Activated CD4-positive, CD25-positive, alpha-beta regulatory T cell treated with anti-CD3 and anti-CD28 coated beads, Interleukin-2, amount 50 U/mL, for 24 hours (primary cell): ENCODE data around the gene NAALADL2.
"Not testable (repeated sequence)": the region's sequence is repeated elsewhere in the genome, so short reads cannot be mapped to it uniquely, and the experiment has no call there.

Source experiments
- ATAC-seq, 2 donors: fragments of 150-1000 bp; cut with Tn5 transposase; one replicate each; pipeline ENCODE4 v1.10.0; 2021; ENCODE audit warnings: mild to moderate bottlenecking in 1 of 2, moderate library complexity in 1 of 2

The NAALADL2 gene

DNA sequence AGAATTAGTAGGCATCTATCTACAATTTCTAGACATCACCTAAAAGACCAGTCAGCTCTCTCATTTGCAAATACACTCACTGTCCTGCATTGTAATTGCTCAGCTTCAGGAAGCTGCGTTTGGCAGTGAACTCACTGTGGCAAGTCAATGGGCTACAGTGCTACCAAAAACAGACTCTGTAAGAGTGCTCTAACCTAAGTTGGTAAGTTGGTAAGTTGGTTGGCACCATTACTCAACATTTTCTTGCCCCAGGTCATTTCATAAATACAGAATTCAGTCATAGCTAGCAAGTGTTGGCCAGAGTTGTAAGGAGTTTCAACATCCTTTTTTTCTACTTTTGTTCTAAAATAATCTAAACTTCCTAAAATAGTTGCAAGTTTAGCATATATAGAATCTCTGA lies 466.3 kb downstream of the NAALADL2 start:
- ATAC-seq, result no peak

DNA sequence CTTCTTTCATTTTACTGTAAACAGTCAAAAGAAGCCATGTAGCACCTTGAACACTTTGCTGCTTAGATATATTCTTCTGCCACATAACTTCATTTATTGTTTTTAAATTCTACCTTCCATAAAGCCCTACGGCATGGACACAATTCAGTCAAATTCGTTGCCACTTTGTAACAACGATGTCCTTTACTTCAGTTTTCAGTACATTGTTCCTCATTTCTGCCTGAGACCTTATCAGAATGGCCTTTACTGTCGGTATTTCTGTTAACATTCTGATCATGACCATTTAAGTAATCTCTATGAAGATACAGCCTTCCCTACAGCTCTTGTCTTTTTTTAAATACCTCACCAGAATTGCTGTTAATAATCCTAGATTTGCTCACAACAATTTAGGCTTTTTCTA lies 466.9 kb downstream of the NAALADL2 start:
- ATAC-seq, result no peak

DNA sequence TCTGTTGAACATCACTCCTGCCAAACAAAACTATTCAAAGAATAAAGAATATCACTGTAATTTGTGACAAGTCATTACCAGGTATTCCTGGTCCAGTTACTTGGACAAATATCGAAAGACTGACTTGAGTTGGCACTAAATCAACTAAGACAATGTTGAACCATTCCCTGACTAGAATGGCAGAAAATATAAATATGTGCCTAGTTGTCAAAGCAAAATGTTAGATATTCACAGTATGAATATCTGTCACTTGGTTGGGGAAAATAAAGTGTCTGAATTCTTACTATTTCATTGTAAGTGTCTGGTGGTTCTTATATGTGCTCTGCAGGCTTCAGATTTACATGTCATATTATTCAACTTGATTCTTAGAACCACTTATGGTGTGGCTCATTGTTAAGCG lies 470.2 kb downstream of the NAALADL2 start:
- no peak for ATAC-seq

DNA sequence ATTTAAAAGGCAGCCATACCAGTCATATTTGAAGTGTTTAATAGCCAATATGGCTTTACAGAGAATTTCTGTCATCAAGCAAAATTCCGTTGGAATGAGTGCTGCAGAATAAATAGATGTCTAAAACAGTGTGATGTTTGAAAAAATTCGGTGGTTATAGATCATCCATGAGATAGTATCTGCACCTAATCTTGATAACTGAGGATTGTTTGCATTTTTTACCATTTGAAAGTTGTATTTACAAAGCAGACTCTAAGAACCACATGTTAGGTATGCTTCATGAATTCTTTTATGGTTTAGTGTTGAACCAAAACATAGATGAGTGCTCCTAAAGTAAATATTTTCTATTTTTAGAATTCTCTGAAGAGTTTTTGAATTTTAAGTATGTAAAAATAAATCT lies 476.1 kb downstream of the NAALADL2 start:
- no peak for ATAC-seq

DNA sequence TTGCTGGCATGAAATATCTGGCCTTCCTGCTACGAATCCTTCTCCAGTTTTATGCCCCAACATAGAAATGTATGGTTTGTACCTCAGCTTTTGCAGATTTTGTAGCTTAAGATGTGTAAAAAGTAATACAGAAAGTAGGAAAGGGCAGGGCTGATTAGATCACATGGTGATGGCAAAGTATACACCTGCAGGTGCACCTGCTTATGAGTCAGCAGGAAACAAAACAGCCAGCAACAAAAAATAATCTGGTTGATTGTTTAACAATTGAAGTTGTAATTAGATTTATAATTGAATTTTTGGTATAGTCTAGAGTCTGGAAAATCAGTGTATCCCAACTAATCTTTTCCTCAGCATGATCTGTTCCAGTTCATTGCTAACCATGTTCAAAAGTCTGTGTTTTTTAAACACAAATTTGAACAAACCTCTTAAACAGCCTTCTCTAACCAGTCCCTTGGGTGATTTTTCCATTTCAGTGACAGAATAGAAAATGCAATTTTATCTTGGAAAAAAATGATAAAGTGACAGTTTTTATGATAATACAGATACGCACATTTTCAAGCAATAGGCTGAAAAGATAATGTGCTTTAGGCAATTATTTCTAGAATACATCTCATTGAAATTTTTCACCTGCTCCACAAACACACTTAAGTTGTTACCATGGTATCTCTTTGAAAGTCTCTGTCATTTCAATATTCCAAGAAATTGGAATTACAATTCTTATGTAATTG lies 477.4 kb downstream of the NAALADL2 start:
- ATAC-seq, result no peak

DNA sequence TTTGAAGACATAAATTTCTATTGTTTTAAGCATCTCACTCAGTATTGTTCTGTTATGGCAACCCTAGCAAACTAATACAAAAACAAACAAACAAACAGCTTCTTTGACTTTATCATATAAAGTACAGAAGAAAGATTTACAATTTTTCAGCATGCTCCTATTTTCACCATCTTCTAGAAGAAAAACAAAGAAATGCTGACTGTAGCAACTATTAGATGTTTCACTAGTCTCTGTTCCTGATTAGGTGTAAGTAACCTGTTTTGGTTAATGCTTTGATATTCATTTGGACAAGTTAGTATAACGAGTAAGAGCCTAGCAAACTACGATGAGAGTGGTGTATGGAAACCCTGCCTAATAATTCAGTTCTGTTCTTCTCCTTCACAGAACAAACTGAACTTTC lies 478.5 kb downstream of the NAALADL2 start:
- no peak for ATAC-seq

DNA sequence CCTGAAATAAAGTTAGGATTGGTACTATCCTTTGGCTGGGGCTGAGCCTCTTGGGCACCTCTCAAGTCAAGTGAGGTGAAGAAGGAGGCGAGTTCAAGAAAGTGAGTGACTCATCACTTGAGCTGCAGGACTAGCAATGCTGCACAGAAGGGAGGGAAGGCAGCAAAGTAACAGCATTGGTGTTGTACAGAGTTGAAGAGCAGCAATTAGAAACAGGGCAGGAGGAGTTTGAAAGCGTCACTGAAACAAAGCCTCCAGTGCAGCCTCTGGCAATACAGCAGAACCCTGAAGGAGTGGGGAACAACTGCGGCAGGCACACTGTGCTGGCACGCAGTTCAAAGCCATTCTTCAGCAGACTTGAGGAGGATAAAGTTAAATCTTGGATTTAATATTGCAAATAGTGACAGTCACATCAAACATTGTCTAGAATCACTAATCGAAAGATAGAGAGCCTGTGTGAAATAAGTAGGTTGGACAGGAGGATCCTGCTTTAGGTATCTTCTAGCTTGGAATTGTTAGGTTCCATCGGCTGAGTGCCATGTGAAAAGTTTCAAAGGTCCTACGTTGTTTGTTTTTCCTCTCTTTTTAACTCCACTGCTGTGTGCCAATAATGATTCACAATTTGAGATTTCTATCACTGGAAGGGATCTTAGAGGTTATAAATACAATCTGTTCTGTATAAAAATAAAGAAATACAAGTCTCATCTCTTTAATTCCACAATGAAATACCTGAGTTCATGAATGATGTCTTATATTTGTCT lies 479.8 kb downstream of the NAALADL2 start:
- no peak for ATAC-seq

DNA sequence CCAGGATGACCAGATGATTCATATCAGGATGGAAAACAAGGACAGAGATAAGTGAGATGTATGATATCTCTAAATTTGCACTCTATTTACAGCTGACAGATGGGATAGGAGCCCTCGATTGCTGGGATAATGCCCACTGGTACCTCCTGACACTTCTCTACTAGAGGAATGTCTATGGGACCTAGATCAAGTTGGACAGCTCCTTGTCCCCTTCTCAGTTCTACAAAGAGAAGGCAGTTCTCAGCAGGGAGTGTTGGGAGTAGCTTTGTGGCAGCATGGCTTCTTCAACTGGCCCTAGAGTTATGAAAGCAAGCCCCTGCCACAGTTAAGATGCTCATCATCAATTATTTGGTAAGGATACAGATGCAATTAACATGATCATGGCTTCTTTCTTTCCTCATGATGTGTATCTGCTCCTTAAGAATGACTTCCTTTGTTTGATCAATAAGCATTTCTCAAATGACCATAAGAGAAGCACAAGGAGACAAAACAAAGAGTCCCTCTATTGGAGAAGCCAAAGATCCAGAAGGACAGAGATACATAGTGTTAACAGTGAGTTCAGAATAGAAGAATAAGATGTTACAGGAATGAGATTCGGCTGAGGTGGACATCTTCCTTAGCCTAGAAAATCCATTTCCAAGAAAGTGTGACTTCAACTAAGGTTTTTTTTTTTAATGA lies 481.3 kb downstream of the NAALADL2 start:
- ATAC-seq, result no peak

DNA sequence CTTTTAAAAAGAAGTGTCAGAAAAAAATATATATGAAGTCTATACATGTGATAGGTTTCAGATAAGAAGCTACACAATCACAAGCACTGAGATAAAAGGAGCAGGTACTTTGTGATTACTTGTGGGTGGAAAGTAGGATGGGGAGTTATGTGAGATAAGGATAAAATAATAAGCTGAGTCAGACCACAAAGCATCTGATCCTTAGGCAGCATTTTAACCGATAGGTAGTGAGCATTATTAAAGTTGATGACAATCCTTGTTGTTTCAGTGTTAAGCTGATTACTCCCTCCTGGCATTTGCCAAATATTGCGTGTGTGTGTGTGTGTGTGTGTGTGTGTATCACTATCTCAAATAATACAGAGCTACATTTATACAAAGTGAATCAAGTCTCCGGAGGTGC lies 483.1 kb downstream of the NAALADL2 start:
- no peak for ATAC-seq

DNA sequence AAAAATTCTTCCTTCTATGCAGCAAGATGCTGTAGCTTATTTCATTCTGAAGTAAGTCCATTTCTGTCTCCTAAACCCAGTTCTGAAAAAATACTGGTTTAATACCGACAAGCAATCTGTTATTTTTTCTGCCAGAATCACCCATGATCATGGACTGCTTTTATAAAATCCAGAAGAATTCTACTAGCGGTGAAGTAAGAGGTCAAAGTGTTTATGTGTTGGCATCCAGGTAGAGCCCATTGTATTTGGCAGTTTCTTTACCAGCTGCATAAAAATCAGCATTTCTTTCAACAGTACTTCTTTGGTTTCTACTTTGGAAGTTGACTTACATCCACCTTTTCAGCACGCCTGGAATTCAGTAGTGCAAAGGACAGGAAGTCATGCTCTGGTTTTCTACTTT lies 484.8 kb downstream of the NAALADL2 start:
- ATAC-seq, result no peak

DNA sequence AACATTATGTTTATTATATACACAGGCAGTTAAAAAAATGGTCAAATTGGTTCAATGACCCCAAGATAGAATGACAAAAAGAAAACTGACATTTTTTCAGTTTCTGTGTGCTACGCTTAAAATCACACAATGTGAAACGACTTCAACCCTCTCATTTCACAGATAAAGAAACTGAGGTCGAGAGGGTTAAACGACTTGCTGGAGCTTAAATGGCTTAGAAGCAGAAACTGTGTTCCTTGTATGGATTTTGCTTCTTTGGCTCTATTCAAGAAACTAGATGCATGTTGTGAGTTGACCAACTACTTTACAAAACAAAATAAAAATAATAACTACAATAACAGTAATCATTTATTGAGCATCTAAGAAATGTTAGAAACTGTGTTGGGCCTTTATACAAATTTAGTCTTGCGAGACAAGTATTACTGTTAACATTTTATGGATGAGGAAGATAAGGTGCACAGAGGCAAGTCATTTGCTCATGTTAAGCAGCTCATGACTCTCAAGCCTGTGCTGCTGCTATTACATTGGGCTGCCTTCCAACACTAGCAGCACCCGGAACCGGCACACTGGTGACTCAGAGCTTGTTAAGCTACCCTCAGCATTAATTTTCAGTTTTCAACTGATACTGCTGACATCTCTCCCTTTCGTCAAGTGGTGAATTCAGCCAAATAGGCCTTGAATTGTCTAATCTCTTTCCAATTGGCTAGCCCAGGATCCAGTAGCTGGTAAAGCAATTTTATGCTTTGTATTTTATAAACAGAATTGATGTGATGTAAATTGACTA lies 487.6 kb downstream of the NAALADL2 start:
- no peak for ATAC-seq

DNA sequence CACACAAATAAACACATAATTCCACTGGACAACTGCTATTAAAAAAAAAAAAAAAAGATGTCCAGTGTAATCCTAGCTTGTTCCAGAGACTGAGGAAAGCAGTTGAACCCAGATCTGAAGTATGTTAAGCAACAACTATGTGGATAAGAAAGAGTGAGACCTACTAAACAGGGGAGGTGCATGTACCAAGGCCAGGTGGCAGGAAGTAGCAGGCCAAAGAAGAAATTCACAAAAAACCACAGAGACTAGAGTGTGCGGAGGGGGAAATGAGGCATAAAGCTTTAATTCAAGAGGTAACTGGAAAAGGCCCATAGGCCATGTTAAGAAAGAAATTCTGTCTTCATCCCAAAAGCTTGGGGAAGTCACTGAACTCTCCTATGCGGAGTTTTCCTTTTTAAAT lies 490.0 kb downstream of the NAALADL2 start:
- ATAC-seq, result no peak

DNA sequence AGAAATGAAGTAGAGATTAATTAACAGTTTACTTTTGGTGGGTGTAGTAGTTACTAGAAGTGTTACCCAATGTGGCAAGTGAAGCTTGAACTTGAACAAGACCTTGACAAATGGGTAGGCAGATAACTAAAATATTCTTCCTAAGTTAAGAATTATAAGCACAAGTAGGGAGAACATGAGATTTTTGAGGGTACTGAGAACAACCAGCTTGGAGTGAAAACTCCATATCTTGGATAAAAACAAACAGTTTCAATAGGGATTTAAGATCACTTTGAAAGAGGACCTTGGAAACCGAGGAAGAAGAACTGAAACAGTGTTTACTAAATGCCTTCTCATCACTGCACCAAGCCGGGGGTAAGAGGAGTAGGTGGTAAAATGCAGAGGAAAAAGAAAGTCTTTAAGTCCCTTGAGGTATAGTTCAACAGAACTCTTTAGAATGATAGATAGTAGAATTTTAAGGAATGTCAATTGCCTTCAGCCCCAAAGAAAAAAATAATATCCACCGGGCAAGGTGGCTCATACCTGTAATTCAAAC lies 496.7 kb downstream of the NAALADL2 start:
- no peak for ATAC-seq

DNA sequence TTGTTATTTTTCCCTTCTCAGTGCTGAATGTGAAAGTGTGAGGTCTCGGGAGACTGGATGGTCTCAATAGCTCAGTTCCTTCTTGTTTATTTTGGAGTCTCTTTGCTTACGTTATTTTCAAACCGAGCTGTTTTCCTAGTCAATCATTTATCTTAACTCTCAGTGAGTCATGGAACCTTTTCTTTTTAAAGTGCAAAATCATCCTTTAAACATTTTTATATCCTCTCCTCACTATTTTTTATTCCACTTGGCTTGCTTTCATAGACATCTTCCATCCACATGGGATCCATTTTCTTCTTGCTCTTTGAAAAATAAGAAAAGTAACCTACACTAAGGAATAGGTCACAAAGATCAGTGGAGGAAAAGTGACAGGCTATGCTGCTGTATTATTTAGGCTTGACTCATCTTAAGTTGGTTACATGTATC lies 497.8 kb downstream of the NAALADL2 start:
- no peak for ATAC-seq

DNA sequence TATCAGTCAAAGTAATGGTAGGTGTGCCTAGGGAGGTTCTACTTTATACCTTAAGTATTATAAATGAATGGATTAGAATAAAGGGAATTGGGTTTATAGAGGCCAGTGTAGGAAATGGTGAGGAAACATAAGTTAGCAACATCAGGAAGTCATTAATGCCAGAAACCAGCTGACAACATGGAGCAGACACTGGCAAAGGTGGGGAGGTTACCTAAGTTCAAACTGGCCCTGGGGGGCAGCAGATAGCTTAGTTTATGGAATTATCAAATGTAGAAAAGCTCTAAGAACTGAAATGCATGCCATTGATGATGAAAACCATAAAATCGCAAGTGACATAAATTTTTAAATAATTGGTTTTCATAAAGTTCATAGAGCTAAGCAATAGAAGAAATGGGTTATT lies 498.6 kb downstream of the NAALADL2 start:
- no peak for ATAC-seq

DNA sequence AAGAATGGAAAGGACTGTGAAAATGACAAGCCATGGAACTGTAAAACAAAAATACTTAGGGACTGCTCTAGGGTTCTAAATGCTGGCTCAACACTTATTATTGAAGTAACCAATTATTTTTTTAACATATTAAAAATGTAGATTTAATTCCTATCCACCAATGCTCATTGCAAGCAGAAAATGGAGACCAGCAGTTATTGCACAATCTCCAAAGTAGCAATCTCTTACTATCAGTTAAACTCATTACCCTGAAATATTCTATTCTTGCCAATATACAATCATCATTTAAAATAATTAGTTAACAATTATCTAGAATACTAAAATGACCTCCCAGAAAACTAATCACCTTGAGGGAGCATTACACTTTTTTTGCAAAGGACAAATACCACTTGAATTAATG lies 499.8 kb downstream of the NAALADL2 start:
- ATAC-seq, result no peak

DNA sequence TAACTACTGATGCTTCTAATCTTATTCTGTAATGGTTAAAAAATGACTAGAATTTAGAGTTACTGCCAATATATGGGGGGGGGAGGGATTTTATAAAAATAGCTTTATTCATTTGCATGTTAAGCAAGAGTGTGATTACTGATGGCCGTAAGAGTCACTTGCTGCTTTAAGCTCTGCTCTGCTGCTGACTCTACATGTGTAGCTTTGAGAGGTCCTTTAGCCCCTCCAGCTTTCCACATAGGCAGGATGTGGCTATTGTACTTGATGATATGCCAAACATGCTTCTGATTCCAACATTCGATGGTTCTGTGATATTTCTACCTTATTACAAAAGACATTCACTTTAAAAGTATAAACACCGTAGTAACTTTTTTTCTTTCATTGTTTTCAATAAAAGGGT lies 511.3 kb downstream of the NAALADL2 start:
- not testable (repeated sequence) for ATAC-seq

DNA sequence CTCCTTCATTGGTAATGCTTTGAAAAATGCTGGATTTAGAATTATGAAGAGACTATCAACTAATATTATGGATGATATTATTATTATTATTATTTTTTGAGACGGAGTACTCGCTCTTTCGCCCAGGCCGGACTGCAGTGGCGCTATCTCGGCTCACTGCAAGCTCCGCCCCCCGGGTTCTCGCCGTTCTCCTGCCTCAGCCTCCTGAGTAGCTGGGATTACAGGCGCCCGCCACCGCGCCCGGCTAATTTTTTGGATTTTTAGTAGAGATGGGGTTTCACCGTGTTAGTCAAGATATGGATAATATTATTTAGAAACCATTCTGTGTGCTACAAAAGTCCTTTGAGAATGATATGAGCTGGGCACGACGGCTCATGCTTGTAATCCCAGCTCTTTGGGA lies 512.1 kb downstream of the NAALADL2 start:
- ATAC-seq, result not testable (repeated sequence)

DNA sequence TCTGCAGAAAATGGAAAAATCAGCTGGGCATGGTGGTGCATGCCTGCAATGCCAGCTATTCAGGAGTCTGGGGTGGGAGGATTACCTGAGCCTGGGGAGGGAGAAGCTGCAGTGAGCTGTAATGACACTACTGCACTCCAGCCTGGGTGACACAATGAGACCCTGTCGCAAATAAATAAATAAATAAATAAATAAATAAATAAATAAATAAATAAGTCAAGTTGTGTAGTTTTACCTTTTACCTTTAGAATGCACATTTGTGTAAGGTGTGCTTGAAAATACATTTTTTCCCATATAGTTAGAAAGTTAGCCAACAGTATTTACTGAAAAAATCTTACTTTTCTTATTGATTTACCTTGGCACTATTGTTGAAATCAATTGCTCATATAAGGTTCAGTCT lies 515.6 kb downstream of the NAALADL2 start:
- no peak for ATAC-seq

DNA sequence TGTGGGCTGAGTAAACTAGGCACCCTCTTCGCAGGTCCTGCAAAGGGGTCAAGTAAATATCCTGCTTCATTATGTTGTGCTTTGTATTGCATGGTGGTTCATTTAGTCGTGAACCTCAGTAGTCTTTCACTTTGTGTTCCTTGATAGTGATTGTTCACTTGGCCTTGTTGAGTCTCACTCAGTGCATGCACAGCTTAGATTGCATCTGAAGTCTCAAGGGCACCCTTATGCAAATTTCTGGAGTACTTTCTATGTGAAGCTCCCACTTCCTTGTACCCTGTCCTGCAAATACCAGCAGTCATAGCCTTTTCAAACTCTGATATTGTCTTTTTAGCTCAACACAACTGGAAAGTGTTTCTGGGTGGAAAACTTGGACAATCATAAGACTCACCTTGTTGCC lies 519.2 kb downstream of the NAALADL2 start:
- no peak for ATAC-seq

DNA sequence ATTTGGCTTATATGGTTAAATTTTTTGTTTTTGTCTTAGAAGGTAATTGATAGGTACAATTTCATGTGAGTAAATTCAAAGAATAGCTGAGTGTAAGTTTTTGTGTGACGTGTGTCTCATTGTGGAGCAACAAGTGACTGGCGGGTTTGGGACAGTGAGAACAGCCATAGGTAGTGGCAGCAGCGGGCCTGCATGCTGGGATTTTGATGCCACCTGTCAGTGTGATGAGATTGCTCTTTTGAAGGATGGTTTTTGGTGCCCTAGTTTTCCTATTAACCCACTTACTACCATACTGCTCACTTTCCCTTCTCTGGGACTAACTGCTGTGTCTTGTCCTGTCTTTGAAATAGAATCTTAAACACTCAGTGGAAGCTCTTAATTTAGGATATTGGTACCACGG lies 522.6 kb downstream of the NAALADL2 start:
- no peak for ATAC-seq

DNA sequence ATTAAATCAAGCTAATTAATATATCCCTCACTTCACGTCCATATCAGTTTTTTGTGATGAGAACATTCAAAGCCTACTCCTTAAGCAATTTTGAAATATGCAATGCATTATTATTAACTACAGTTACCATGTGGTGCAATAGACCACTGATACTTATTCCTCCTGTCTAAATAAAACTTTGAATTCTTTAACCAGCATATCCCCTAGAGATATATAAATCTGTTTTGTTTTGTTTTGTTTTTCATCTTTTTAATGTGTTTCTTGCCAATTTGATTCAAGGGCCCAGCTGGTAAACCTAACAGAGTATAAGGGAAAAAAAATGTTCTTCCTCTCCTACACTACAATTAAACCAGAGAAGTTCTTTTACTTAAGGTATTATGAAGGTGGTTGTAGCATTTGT lies 524.2 kb downstream of the NAALADL2 start:
- ATAC-seq, result no peak

DNA sequence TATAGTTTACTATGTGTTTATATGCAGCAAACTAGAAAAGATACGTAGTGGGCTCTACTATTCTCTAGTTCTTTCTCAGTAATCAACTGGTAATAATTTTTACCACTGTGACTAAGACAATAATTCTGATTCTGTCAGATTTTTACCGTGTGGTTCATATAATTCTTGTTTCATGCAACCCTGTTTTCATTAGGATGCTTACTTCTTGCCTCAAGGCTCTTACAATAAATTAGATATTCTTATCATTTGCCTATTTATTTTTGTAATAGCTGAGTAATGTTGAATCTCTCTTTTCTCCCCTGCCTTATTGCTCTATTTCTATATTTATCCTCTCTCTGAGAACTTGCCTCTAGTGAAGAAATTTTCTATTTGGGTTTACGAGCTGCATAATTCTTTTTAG lies 524.7 kb downstream of the NAALADL2 start:
- no peak for ATAC-seq
